Measurements from ENCODE around the gene SYNGR3.

Gene SYNGR3

DNA sequence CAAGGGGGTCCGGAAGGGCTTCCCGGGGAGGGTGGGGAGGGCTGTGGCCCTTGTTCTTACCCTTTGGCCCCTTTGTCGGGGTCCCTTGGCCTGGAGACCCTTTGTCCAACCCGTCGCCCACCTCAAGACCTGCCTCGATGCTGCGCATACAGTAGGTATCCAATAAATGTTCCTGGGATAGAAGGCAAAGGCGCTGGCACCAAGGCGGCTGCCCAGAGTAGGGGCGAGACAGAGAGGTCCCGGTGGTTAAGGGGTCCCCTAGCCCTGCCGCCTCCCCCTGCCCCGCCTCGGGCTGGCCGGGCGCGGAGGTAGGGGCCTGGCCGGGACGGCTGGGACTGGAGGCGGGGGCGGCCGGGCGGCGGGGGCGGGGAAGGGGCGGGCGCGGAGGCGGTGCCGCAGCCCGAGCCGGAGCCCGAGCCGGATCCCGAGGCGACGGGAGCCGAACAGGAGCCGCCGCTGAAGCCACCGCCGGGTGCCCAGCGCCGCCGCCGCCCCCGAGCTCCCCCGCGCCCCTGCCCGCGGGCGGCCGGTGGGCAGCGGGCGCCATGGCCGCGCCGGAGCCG is 36.8 kb downstream of the SYNGR3 start, which contains the start of gene NHERF2:
Gene NHERF2, plus strand, starts transcription at position 442 of the 563 bp plus-strand sequence. Its CDS starts 104 bp downstream, at position 546.
- TF ChIP-seq YY1 (IDR thresholded peaks at IDR 0.05; ENCODE audit: low read depth) = no peak
- TF ChIP-seq CREB1 (IDR thresholded peaks at IDR 0.05; ENCODE audit: low read depth) = no peak
- no peak for TF ChIP-seq FOXM1 (IDR thresholded peaks at IDR 0.05; ENCODE audit: borderline replicate concordance, low read depth)
- TF ChIP-seq CEBPB (IDR thresholded peaks at IDR 0.05) = no peak
- TF ChIP-seq EGR1 (IDR thresholded peaks at IDR 0.05) = peak; percentile 58
- TF ChIP-seq TEAD4 (IDR thresholded peaks at IDR 0.05) = no peak
- TF ChIP-seq USF1 (IDR thresholded peaks at IDR 0.05) = no peak
- no peak for TF ChIP-seq EP300 (IDR thresholded peaks at IDR 0.05; ENCODE audit: borderline replicate concordance)
- no peak for TF ChIP-seq REST (IDR thresholded peaks at IDR 0.05; ENCODE audit: low read depth)
- peak; percentile 25; the same call in 1 of the 2 replicates for TF ChIP-seq TAF1 (IDR thresholded peaks at IDR 0.05; ENCODE audit: low read depth)

- TF ChIP-seq REST (IDR thresholded peaks at IDR 0.05; ENCODE audit: low read depth) (no peak), ZBTB7A (IDR thresholded peaks at IDR 0.05; ENCODE audit: low read depth) (no peak), CEBPB (IDR thresholded peaks at IDR 0.05) (no peak), FOXM1 (IDR thresholded peaks at IDR 0.05; ENCODE audit: borderline replicate concordance, low read depth) (no peak), TEAD4 (IDR thresholded peaks at IDR 0.05) (no peak), EP300 (IDR thresholded peaks at IDR 0.05; ENCODE audit: borderline replicate concordance) (no peak)
These were observed 37.5 kb downstream of the SYNGR3 start for GRCh38 chr16:2027024-2028010.

GRCh38 chr16:2028146-2028545 is 38.4 kb downstream of the SYNGR3 start:
- TF ChIP-seq USF1 (IDR thresholded peaks at IDR 0.05) (no peak), YY1 (IDR thresholded peaks at IDR 0.05; ENCODE audit: low read depth) (no peak), NFIC (IDR thresholded peaks at IDR 0.05) (no peak), EP300 (IDR thresholded peaks at IDR 0.05; ENCODE audit: borderline replicate concordance) (no peak), TCF12 (IDR thresholded peaks at IDR 0.05; ENCODE audit: low read depth) (no peak), TAF1 (IDR thresholded peaks at IDR 0.05; ENCODE audit: low read depth) (no peak), RAD21 (IDR thresholded peaks at IDR 0.05; ENCODE audit: low read depth) (no peak), EGR1 (IDR thresholded peaks at IDR 0.05) (no peak), REST (IDR thresholded peaks at IDR 0.05; ENCODE audit: low read depth) (no peak), CREB1 (IDR thresholded peaks at IDR 0.05; ENCODE audit: low read depth) (no peak), FOXM1 (IDR thresholded peaks at IDR 0.05; ENCODE audit: borderline replicate concordance, low read depth) (no peak), TEAD4 (IDR thresholded peaks at IDR 0.05) (no peak)
- TF ChIP-seq, protein P1, sequence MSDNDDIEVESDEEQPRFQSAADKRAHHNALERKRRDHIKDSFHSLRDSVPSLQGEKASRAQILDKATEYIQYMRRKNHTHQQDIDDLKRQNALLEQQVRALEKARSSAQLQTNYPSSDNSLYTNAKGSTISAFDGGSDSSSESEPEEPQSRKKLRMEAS (IDR thresholded peaks at IDR 0.05) = no peak

GRCh38 chr16:2028620-2029220 is 39.0 kb downstream of the SYNGR3 start:
- TF ChIP-seq TAF1 (IDR thresholded peaks at IDR 0.05; ENCODE audit: low read depth) = no peak
- peak; percentile 68 for TF ChIP-seq TCF12 (IDR thresholded peaks at IDR 0.05; ENCODE audit: low read depth)
